Esophagus muscularis mucosa (tissue), 4 donors: ENCODE data around the gene ANGPT4. TPM values are rescaled to one million over a fixed set of nuclear protein-coding genes. Genes with fewer than 3 reads are reported as not detected.

Experiments
- DNase-seq: peaks from one replicate; pipeline ENCODE4 v3.0.0-alpha.2; 2017; ENCODE audit errors: extremely low spot score
- H3K27ac ChIP-seq, 4 donors: fragments of 200-600 bp; sonication (generic); replicated peaks in 1 of 4; 1 replicate in 3 of 4; 2 replicates in 1 of 4; pipeline ENCODE4 v1.5.1; 2016 to 2019; ENCODE audit warnings: mild to moderate bottlenecking in 1 of 4
- H3K27me3 ChIP-seq, 4 donors: fragments of 200-600 bp; sonication (generic); one replicate each; pipeline versions ENCODE4 v1.5.1 to v1.6.0; 2016 to 2019
- H3K36me3 ChIP-seq, 4 donors: fragments of 200-600 bp; sonication (generic); one replicate each; pipeline ENCODE4 v1.5.1; 2016 to 2019
- H3K4me1 ChIP-seq, 4 donors: fragments of 200-600 bp; sonication (generic); one replicate each; pipeline ENCODE4 v1.5.1; 2016 to 2019
- H3K4me3 ChIP-seq, 4 donors: fragments of 200-600 bp; sonication (generic); 1 replicate in 2 of 4; 2 replicates in 2 of 4; pipeline ENCODE4 v1.5.1; 2016 to 2019; ENCODE audit warnings: mild to moderate bottlenecking in 4 of 4, moderate library complexity in 1 of 4
- H3K9me3 ChIP-seq, 4 donors: fragments of 200-600 bp; sonication (generic); 1 replicate in 3 of 4; 2 replicates in 1 of 4; pipeline ENCODE4 v1.5.1; 2016 to 2019
- CTCF ChIP-seq, 3 experiments: fragments of 200-600 bp in 2 of 3; fragments of 450-650 bp in 1 of 3; sonication (generic) in 2 of 3; IDR thresholded peaks; one replicate each; pipeline ENCODE4 v1.5.1; 2017 to 2019; ENCODE audit warnings: antibody characterized with exemption in 3 of 3, mild to moderate bottlenecking in 2 of 3, moderate library complexity in 1 of 3
- EP300 ChIP-seq: sonication (generic); formaldehyde crosslinking; IDR thresholded peaks from one replicate; pipeline ENCODE4 v1.6.1; 2017; ENCODE audit warnings: antibody characterized with exemption
- POLR2A ChIP-seq: fragments of 450-650 bp; IDR thresholded peaks from one replicate; pipeline ENCODE4 v1.6.1; 2017; ENCODE audit warnings: antibody characterized with exemption, moderate library complexity, mild to moderate bottlenecking, low read depth
- POLR2AphosphoS5 ChIP-seq, 2 donors: sonication (generic); formaldehyde crosslinking; IDR thresholded peaks; one replicate each; pipeline ENCODE4 v1.6.1; 2017; ENCODE audit warnings: antibody characterized with exemption in 2 of 2
- WGBS: methylation state at CpG from one replicate; pipeline ENCODE4 v1.1.5; 2018; 5-methylcytosine and 5-hydroxymethylcytosine counted together
- intact Hi-C: fragments of 100-400 bp; cut with DNase I; formaldehyde crosslinking; loops from one replicate; pipeline ENCODE4 v1.15.1; 2023
- total RNA-seq, 4 donors: library from RNA; depleted of rRNA; stranded (reverse); fragments of >200 nt; gene quantifications; one replicate each; pipeline versions ENCODE4 v1.1.0 to v1.2.1, GENCODE V29; 2016

The ANGPT4 gene
- total RNA-seq, 4 donors from 2014 or later = under 0.01 to 0.46 (median 0.13) TPM; not detected in 1

- H3K4me1 ChIP-seq = peaks cover 17 to 24% (median 22%) of the 10 kb centered on the region in 4 donors
- H3K36me3 ChIP-seq = no peaks in the 10 kb centered on the region
- H3K9me3 ChIP-seq = no peaks in the 10 kb centered on the region
- H3K27ac ChIP-seq = no peak overlapping the region
- no peak overlapping the region for H3K4me3 ChIP-seq
- WGBS = 95% methylated on average over 5 of the region's 5 CpGs
- no peak for TF ChIP-seq POLR2A
- no peak for TF ChIP-seq POLR2AphosphoS5 (IDR thresholded peaks at IDR 0.05)
- TF ChIP-seq CTCF (IDR thresholded peaks at IDR 0.05) = no peak
- no peak for TF ChIP-seq EP300
- no peak for DNase-seq
- peaks cover 0 to 17% (median 0%) of the 10 kb centered on the region in 4 donors for H3K27me3 ChIP-seq
- intact Hi-C loops = no loop called here
Observed at GRCh38 chr20:848193-848592, 67.9 kb downstream of the ANGPT4 start.

GRCh38 chr20:846894-847278 is 69.2 kb downstream of the ANGPT4 start:
- intact Hi-C loops = no loop called here
- Histone ChIP-seq H3K27ac (no peak overlapping the region), H3K4me3 (no peak overlapping the region), H3K27me3 (peaks cover 0 to 25% (median 7%) of the 10 kb centered on the region in 4 donors), H3K9me3 (no peaks in the 10 kb centered on the region), H3K4me1 (peaks cover 19 to 30% (median 26%) of the 10 kb centered on the region in 4 donors), H3K36me3 (no peaks in the 10 kb centered on the region)
- TF ChIP-seq POLR2AphosphoS5 (IDR thresholded peaks at IDR 0.05) (no peak), CTCF (IDR thresholded peaks at IDR 0.05) (no peak), POLR2A (no peak), EP300 (no peak)
- DNase-seq = no peak
- 90% methylated on average over 7 of the region's 7 CpGs for WGBS

DNA sequence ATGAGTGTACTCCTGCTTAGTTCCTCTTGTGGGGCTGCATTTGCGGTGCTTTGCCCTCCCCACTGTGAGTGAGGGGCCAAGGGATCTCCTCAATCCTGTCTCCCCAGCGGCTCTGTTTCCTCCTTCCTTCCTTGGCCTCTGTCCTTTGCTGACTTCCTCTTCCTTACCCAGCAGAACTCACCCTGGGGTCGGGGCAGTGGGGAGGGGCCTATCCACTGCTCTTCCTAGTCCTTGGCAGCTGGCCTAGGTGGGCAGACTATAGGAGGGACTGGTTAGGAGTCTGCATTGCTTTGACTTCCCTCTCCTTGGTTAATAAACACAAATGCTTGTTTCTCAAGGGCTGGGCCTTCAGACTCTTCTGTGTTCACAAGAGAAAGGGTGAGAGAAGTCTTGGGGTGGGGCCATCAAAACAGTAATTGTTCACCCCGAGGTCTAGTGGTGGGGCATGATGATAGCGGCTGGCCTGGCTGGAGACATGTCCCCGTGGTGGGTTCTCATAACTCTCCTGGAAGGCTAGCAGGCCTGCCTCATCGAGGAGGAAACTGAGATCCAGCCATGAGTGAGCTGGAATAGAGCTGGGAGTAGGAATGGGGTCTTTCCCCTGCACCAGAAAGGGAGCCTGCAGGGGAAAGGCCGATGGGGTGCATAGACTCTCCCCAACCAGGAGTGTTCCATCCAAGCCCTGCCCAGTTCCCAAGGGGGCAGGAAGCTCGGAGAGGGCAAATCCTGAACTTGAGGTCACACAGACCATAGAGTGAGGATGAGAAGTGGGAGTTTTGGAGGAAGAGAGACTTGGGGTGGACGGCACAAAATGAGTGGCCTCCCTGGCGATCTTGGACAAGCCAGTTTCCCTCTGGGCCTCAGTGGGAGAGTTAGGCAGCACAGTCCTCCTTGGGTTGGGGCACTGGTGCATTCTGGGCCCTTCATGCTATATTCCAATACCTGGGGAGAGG is 69.9 kb downstream of the ANGPT4 start:
- H3K9me3 ChIP-seq = no peaks in the 10 kb centered on the region
- no peaks in the 10 kb centered on the region for H3K36me3 ChIP-seq
- TF ChIP-seq POLR2A (no peak), CTCF (IDR thresholded peaks at IDR 0.05) (no peak), POLR2AphosphoS5 (IDR thresholded peaks at IDR 0.05) (no peak), EP300 (no peak)
- H3K4me1 ChIP-seq = peaks cover 25 to 35% (median 32%) of the 10 kb centered on the region in 4 donors
- no peak overlapping the region for H3K27ac ChIP-seq
- H3K4me3 ChIP-seq = no peak overlapping the region
- intact Hi-C loops = no loop called here
- H3K27me3 ChIP-seq = peaks cover 0 to 31% (median 13%) of the 10 kb centered on the region in 4 donors
- 76% methylated on average over 11 of the region's 11 CpGs for WGBS
- DNase-seq = no peak

DNA sequence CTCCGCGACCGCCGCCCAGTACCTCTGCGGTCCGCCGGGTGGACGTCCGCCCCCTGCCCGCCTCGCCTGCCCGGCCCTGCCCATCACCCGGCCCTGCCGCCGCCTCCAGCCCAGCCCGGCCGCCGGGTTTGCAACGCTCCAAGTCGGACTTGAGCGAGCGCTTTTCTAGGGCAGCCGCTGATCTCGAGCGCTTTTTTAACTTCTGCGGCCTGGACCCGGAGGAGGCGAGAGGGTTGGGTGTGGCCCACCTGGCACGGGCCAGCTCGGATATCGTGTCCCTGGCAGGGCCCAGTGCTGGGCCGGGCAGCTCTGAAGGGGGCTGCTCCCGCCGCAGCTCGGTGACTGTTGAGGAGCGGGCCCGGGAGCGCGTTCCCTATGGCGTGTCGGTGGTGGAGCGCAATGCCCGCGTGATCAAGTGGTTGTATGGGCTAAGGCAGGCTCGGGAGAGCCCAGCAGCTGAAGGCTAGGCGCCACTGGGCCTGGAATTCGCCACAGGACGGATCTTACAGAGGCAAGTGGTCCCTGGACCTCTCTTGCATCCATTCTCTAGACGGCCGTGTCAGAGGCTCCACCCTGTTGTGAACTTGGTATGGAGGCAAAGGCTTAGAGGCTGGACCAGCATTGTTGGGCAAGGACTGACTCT is 70.8 kb downstream of the ANGPT4 start:
- H3K4me3 ChIP-seq = peak overlapping the region; percentile 44 to 57 (median 48)
- no peak overlapping the region for H3K27ac ChIP-seq
- no peaks in the 10 kb centered on the region for H3K36me3 ChIP-seq
- WGBS = 63% methylated on average over 42 of the region's 50 CpGs
- intact Hi-C loops = no loop called here
- no peaks in the 10 kb centered on the region for H3K9me3 ChIP-seq
- peaks cover 0 to 40% (median 22%) of the 10 kb centered on the region in 4 donors for H3K27me3 ChIP-seq
- H3K4me1 ChIP-seq = peaks cover 25 to 42% (median 39%) of the 10 kb centered on the region in 4 donors
- no peak for TF ChIP-seq POLR2A
- no peak for TF ChIP-seq POLR2AphosphoS5 (IDR thresholded peaks at IDR 0.05)
- no peak for TF ChIP-seq EP300
- TF ChIP-seq CTCF (IDR thresholded peaks at IDR 0.05) = no peak
- DNase-seq = no peak
